Activated CD8-positive, alpha-beta T cell treated with anti-CD3 and anti-CD28 coated beads for 36 hours (primary cell): ENCODE data around the gene ALPK3. TPM values are rescaled to one million over a fixed set of nuclear protein-coding genes. Genes with fewer than 3 reads are reported as not detected.

Source experiments
- ATAC-seq: fragments of 200-7000 bp; cut with Tn5 transposase; one replicate; pipeline ENCODE4 v1.10.0; 2021; ENCODE audit warnings: mild to moderate bottlenecking, moderate library complexity
- CTCF ChIA-PET: fragments of 350-600 bp; sonication (Branson Sonifier 250); formaldehyde crosslinking; loops from one replicate; lab custom pipeline; 2021; ENCODE audit warnings: antibody characterized with exemption; lab: Charles Lee
- POLR2A ChIA-PET: fragments of 350-600 bp; sonication (Branson Sonifier 250); formaldehyde crosslinking; loops from one replicate; lab custom pipeline; 2021; ENCODE audit warnings: antibody characterized with exemption; lab: Charles Lee
- DNase-seq: peaks from one replicate; pipeline ENCODE4 v3.0.0-alpha.2; 2020
- H3K27ac Mint-ChIP-seq: one replicate; pipeline ENCODE4 v1.8.0; 2021; ENCODE audit warnings: mild to moderate bottlenecking, mixed read lengths
- H3K27me3 Mint-ChIP-seq: one replicate; pipeline ENCODE4 v1.8.0; 2021; ENCODE audit warnings: mixed read lengths
- H3K36me3 Mint-ChIP-seq: one replicate; pipeline ENCODE4 v1.8.0; 2021; ENCODE audit warnings: low read depth, mixed read lengths
- H3K4me1 Mint-ChIP-seq: one replicate; pipeline ENCODE4 v1.8.0; 2021; ENCODE audit warnings: low read depth, mixed read lengths
- H3K4me3 Mint-ChIP-seq: one replicate; pipeline ENCODE4 v1.8.0; 2021; ENCODE audit warnings: mild to moderate bottlenecking, moderate library complexity, mixed read lengths
- H3K9me3 Mint-ChIP-seq: one replicate; pipeline ENCODE4 v1.8.0; 2021; ENCODE audit warnings: mixed read lengths
- intact Hi-C: fragments of 100-400 bp; cut with micrococcal nuclease; formaldehyde crosslinking; loops from one replicate; pipeline ENCODE4 v1.10.0; 2022
- total RNA-seq, 2 experiments: library from RNA; stranded (reverse); gene quantifications; one replicate each; pipeline ENCODE4 v1.2.3, GENCODE V29; 2021
- TF ChIP-seq, protein P1 (sequence below): fragments of 200-600 bp; IDR thresholded peaks from one replicate; pipeline ENCODE4 v1.8.0; 2022; ENCODE audit warnings: antibody characterized with exemption, mild to moderate bottlenecking

Gene ALPK3
- total RNA-seq, 2 experiments from 2014 or later, result 0.04 to 0.16 TPM

DNA sequence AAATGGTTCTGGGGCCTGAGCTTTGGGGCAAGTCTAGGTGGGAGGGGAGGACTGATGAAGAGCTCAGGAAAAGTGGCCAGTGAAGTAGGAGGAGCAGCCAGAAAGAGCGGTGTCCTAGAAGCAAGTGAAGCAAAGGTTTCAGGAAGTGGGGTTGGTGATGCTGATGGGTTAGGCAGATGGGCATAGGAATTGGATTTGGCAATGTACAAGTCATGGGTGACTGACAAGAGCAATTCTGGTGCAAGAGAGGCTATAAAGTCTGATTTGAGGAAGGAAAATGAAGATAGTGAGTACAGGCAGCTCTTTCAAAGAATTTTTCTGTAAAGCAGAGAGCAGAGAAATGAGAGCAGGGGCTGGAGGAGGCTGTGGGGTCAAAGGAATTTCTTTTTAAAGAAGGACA lies 19.7 kb downstream of the ALPK3 start:
- CTCF ChIA-PET, result no interaction called here
- TF ChIP-seq, protein P1, sequence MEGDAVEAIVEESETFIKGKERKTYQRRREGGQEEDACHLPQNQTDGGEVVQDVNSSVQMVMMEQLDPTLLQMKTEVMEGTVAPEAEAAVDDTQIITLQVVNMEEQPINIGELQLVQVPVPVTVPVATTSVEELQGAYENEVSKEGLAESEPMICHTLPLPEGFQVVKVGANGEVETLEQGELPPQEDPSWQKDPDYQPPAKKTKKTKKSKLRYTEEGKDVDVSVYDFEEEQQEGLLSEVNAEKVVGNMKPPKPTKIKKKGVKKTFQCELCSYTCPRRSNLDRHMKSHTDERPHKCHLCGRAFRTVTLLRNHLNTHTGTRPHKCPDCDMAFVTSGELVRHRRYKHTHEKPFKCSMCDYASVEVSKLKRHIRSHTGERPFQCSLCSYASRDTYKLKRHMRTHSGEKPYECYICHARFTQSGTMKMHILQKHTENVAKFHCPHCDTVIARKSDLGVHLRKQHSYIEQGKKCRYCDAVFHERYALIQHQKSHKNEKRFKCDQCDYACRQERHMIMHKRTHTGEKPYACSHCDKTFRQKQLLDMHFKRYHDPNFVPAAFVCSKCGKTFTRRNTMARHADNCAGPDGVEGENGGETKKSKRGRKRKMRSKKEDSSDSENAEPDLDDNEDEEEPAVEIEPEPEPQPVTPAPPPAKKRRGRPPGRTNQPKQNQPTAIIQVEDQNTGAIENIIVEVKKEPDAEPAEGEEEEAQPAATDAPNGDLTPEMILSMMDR, result no peak
- Mint-ChIP-seq H3K4me1 (no peaks in the 10 kb centered on the region), H3K9me3 (no peaks in the 10 kb centered on the region), H3K27me3 (no peaks in the 10 kb centered on the region), H3K36me3 (no peaks in the 10 kb centered on the region), H3K27ac (no peak overlapping the region), H3K4me3 (no peak overlapping the region)
- POLR2A ChIA-PET, result interaction anchor here (0.6 kb wide), 1 partner anchor 70 kb away, joined by 3 read pairs; no protein-coding TSS in a partner anchor
- DNase-seq (no peak), ATAC-seq (no peak)
- intact Hi-C loops, result no loop called here

DNA sequence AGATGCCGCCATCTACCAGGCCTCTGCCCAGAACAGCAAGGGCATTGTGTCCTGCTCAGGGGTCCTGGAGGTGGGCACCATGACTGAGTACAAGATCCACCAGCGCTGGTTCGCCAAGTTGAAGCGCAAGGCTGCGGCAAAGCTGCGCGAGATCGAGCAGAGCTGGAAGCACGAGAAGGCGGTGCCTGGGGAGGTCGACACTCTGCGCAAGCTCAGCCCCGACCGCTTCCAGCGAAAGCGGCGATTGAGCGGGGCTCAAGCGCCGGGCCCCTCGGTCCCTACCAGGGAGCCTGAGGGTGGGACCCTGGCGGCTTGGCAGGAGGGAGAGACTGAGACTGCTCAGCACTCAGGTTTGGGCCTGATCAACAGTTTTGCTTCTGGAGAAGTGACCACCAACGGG lies 22.6 kb downstream of the ALPK3 start:
- no peaks in the 10 kb centered on the region for H3K9me3 Mint-ChIP-seq
- TF ChIP-seq, protein P1, result no peak

DNA sequence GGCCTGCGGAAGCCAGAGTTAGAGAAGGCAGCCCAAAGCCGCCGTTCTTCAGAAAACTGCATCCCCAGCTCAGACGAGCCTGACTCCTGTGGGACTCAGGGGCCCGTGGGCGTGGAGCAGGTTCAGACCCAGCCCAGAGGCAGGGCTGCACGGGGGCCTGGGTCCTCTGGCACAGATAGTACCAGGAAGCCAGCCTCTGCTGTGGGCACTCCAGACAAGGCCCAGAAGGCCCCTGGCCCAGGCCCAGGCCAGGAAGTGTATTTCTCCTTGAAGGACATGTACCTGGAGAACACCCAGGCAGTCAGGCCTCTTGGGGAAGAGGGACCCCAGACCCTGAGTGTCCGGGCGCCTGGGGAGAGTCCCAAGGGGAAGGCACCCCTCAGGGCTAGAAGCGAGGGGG lies 23.1 kb downstream of the ALPK3 start:
- no peaks in the 10 kb centered on the region for H3K36me3 Mint-ChIP-seq
- ChIA-PET POLR2A (no interaction called here), CTCF (no interaction called here)
- no peak for DNase-seq
- H3K27me3 Mint-ChIP-seq, result no peaks in the 10 kb centered on the region
- no peak overlapping the region for H3K27ac Mint-ChIP-seq
- H3K4me1 Mint-ChIP-seq, result no peaks in the 10 kb centered on the region
- ATAC-seq, result no peak
- TF ChIP-seq, protein P1, result no peak
- intact Hi-C loops, result loop anchor here (10.0 kb wide), 1 partner anchor 85 kb away; no protein-coding TSS in a partner anchor
- H3K9me3 Mint-ChIP-seq, result no peaks in the 10 kb centered on the region
- no peak overlapping the region for H3K4me3 Mint-ChIP-seq

More for the DNA sequence above, 22.6 kb downstream of the ALPK3 start:
- no peak for DNase-seq
- no peak overlapping the region for H3K27ac Mint-ChIP-seq
- no peak for ATAC-seq
- H3K36me3 Mint-ChIP-seq, result no peaks in the 10 kb centered on the region
- H3K4me1 Mint-ChIP-seq, result no peaks in the 10 kb centered on the region
- intact Hi-C loops, result loop anchor here (10.0 kb wide), 1 partner anchor 85 kb away; no protein-coding TSS in a partner anchor
- ChIA-PET POLR2A (no interaction called here), CTCF (no interaction called here)
- no peaks in the 10 kb centered on the region for H3K27me3 Mint-ChIP-seq
- no peak overlapping the region for H3K4me3 Mint-ChIP-seq

DNA sequence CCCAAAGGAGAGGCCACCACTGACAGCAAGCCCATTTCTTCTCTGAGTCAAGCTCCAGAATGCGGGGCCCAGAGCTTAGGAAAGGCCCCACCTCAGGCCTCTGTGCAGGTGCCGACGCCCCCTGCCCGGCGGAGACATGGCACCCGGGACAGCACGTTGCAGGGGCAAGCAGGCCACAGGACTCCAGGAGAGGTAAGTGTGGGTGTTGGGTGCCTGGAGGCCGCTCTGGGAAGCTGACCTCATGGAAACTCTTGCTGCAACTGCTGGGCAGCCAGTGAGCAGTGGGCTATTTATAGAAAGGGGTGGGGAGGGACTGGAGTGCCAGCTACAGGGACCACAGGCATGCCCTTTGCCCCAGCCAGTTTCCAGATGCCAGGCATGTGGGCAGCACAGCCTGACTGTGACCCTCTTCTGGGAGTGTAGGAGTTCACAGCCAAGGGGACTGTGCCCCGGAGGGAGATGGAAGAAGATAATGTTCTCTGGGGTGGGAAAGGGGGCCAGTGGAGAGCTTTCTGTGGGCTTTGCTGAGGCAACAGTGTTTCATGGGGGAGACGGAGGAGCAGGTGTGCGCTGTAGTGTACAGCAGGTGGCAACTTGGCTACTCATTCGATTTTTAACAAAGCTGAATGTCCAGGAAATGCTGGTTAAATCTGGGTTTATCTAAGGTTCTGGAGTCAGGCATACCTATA lies 23.7 kb downstream of the ALPK3 start:
- intact Hi-C loops, result loop anchor here (10.0 kb wide), 1 partner anchor 84 kb away; no protein-coding TSS in a partner anchor
- Mint-ChIP-seq H3K9me3 (no peaks in the 10 kb centered on the region), H3K27ac (no peak overlapping the region), H3K36me3 (no peaks in the 10 kb centered on the region), H3K27me3 (no peaks in the 10 kb centered on the region), H3K4me1 (no peaks in the 10 kb centered on the region), H3K4me3 (no peak overlapping the region)
- no peak for DNase-seq
- TF ChIP-seq, protein P1, result no peak
- ATAC-seq, result no peak
- ChIA-PET POLR2A (no interaction called here), CTCF (no interaction called here)

DNA sequence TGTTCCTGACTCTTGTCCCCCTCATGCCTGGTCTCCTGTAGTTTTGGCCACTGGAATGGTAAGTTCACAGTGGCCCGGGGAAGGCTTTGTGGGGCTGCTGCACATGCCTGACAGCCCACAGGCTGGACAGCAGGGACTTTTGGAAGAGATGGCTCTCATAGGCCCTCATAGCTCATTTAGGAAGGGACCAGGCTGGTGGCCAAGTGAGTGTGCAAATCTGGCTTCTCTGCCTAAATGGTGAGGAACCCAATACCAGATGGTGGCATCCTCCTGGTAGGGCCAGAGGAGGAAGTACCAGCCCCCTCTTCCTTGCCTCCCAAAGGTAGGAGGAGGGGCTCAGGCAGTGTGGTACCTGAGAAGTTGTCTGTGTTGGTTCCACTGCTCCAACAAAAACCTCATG lies 25.6 kb downstream of the ALPK3 start:
- H3K36me3 Mint-ChIP-seq, result peaks cover 3% of the 10 kb centered on the region
- no peaks in the 10 kb centered on the region for H3K27me3 Mint-ChIP-seq
- DNase-seq (no peak), ATAC-seq (no peak)
- TF ChIP-seq, protein P1, result no peak
- ChIA-PET POLR2A (no interaction called here), CTCF (interaction anchor here (1.1 to 1.4 kb wide), 2 partner anchors 22 to 85 kb away, joined by 3 to 7 read pairs; no protein-coding TSS in a partner anchor)
- no peaks in the 10 kb centered on the region for H3K4me1 Mint-ChIP-seq
- no peak overlapping the region for H3K4me3 Mint-ChIP-seq
- intact Hi-C loops, result loop anchor here (10.0 kb wide), 1 partner anchor 82 kb away; no protein-coding TSS in a partner anchor
- peaks cover 10% of the 10 kb centered on the region for H3K9me3 Mint-ChIP-seq
- H3K27ac Mint-ChIP-seq, result no peak overlapping the region
